Measurements from ENCODE around the gene MYRIP.

GRCh38 chr3:40181182-40181581 lies 371.8 kb downstream of the MYRIP start:
- TF ChIP-seq SP1 (IDR thresholded peaks at IDR 0.05) (no peak), NFRKB (IDR thresholded peaks at IDR 0.05) (no peak), BHLHE40 (IDR thresholded peaks at IDR 0.05; ENCODE audit: borderline replicate concordance) (no peak), LEF1 (IDR thresholded peaks at IDR 0.05; ENCODE audit: borderline replicate concordance) (no peak), ELF4 (IDR thresholded peaks at IDR 0.05) (no peak), ARNT (IDR thresholded peaks at IDR 0.05) (no peak), SUZ12 (IDR thresholded peaks at IDR 0.05) (no peak), FOXK2 (IDR thresholded peaks at IDR 0.05) (no peak), PKNOX1 (IDR thresholded peaks at IDR 0.05) (no peak), TARDBP (IDR thresholded peaks at IDR 0.05) (no peak), FOXM1 (IDR thresholded peaks at IDR 0.05; ENCODE audit: borderline replicate concordance) (no peak), ZNF384 (IDR thresholded peaks at IDR 0.05) (no peak), HDGF (IDR thresholded peaks at IDR 0.05; ENCODE audit: borderline replicate concordance) (no peak), FOXA1 (IDR thresholded peaks at IDR 0.05) (no peak)
